GM20000 (cell line): ENCODE results near the gene TRAPPC5.

ENCODE experiments used
- DNase-seq: peaks from one replicate; pipeline ENCODE4 v3.0.0; 2012; ENCODE audit warnings: low spot score
- TF ChIP-seq, protein P1 (sequence below): IDR thresholded peaks from 2 replicates; pipeline ENCODE4 v1.5.1; 2012; ENCODE audit warnings: mild to moderate bottlenecking, control low read depth; ENCODE audit errors: extremely low read depth, missing control alignments

Gene TRAPPC5

DNA sequence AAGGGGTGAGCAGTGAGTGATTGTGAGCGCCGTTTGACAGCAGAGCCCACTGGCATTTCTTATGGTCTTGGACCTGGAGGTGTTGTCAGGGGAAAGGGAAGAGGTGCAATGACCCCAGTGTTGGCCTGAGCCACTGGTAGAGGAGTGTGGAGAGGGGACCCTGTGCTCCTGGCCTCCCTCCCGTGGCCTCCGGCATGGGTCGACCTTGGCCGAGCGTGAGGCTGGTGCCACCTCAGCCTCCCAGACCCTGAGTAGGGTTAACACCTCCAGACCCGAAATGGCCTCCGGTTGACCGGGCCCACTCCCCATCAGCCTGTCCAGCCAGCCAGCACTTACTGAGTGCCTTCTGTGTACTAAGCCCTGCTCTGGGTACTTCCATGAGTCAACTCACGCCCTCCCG lies 6.5 kb downstream of the TRAPPC5 start:
- no peak for DNase-seq
- TF ChIP-seq, protein P1, sequence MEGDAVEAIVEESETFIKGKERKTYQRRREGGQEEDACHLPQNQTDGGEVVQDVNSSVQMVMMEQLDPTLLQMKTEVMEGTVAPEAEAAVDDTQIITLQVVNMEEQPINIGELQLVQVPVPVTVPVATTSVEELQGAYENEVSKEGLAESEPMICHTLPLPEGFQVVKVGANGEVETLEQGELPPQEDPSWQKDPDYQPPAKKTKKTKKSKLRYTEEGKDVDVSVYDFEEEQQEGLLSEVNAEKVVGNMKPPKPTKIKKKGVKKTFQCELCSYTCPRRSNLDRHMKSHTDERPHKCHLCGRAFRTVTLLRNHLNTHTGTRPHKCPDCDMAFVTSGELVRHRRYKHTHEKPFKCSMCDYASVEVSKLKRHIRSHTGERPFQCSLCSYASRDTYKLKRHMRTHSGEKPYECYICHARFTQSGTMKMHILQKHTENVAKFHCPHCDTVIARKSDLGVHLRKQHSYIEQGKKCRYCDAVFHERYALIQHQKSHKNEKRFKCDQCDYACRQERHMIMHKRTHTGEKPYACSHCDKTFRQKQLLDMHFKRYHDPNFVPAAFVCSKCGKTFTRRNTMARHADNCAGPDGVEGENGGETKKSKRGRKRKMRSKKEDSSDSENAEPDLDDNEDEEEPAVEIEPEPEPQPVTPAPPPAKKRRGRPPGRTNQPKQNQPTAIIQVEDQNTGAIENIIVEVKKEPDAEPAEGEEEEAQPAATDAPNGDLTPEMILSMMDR, result no peak

DNA sequence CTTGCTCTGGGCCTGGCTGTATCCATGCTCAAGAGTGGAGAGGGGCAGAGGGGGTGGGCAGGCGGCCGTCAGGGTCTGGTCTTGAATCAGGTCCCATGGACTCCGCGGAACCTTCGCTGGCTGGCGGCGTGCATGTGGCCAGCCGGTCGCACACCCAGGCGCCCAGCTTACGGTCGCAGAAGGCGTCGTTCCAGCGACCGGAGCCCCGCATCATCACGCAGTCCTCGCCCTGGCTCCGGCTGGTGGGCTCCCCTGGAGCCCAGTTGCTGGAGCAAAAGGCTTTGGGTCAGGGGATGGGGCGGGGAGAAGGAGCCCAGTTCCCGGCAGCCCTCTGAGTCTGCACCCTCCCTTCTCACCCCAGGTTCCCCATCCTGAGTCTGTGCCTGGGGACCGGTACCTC lies 8.5 kb downstream of the TRAPPC5 start:
- TF ChIP-seq, protein P1, result no peak
- DNase-seq, result no peak

DNA sequence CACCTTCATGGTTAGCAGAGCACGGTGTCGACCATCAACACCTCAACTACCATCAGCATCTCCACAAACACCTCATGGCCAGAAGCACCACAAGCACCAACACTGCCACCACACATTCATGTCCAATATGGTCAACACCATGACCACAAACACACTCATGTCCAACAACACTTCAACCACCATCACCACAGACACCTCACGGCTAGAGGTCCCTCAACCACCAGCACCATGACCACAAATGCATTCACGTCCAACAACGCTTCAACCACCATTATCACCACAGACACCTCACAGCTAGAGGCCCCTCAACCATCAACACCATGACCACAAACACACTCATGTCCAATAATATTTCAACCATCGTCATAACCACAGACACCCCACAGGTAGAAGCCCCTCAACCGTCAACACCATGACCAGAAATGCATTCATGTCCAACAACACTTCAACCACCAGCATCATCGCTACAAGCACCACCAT lies 10.2 kb downstream of the TRAPPC5 start:
- DNase-seq, result no peak
- TF ChIP-seq, protein P1, result no peak

DNA sequence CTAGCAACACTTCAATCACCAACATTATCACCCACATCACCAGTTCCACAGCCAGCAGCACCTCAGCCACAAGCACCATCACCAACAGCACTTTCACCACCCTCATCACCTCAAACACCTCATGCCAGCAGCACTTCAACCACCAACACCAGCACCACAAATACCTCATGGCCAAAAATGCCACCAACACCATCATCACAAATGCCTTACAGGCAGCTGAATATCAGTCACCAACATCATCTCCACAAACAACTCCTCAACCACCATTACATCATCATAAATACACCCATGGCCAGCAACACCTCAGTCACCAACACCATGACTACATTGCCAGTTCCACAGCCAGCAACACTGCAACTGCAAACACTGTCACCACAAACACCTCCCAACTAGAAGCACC lies 10.9 kb downstream of the TRAPPC5 start:
- DNase-seq, result no peak
- TF ChIP-seq, protein P1, result no peak

DNA sequence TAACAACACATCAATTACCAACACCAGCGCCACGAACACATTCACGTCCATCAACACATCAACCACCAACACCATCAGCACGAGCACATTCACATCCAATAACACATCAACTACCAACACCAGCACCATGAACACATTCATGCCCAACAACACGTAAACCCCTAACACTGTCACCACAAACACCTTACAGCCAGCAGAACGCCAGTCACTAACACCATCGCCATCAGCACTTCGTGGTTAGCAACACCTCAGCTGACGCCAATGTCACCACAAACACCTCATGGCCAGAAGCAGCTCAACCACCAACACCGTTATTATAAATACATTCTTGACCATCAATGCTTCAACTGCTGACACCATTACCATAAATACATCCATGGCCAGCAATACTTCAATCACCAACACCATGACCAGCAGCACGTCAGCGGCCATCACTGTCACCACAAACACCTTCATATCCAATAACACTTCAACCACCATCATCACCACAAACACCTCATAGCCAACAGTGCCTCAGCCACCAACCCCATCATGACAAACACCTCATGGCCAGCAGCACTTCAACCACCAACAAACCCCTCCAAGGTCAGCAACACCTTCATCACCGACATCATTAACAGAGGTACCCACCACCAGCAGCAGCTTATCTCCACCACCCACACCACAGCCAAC lies 11.9 kb downstream of the TRAPPC5 start:
- no peak for DNase-seq
- TF ChIP-seq, protein P1, result no peak

DNA sequence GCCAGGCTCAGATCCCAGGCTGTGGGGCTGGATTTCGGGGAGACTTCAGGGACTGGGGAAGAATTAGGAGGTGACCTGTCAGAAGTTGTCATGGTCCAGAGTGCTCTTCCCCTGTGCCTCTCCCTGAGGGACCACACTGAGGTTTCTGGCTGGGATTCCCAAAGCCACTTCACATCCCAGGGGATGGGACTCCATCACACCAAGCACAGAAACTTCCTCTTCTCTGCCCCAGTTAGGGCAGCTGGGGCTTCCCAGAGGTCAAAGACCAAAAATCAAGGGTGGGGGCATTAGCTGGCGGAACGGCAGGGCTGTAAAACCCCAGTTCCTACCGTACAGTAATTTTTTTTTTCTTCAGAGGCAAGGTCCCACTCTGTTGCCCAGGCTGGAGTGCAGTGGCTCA lies 13.9 kb downstream of the TRAPPC5 start:
- DNase-seq, result no peak
- TF ChIP-seq, protein P1, result no peak

DNA sequence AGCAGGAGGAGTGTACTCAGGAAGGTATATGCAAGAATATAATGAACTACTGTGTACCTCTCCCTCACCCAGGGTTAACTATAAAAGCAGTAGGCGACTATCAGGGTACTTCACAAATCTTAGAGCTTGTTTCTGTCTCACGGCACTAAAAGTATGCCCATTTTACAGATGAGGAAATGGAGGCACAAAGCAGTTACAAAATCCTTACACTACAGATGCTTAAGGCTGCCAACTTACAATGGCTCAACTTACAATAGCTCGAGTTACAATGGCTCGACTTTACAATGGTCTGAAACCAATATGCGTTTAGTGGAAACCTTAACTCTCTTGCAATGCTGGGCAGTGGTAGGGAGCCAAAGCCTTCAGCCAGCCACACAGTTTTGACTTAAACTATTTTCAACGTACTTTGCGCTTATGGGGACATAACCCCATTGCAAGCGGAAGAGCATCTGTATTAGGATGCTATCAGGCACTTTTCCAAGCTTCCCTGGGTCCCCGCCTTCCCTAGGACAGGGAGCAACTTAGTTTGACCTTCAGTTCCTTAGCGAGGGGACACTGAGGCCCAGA lies 17.2 kb downstream of the TRAPPC5 start:
- TF ChIP-seq, protein P1, result no peak
- no peak for DNase-seq
